ENCODE data around the gene PRICKLE2. TPM values are rescaled to one million over a fixed set of nuclear protein-coding genes. Genes with fewer than 3 reads are reported as not detected.

The PRICKLE2 gene
- total and polyA plus RNA-seq, 10 of the 15 experiments (the other 5 are each of a cell fraction or from before 2014, with no cell fraction given), result 0.11 to 2.6 (median 0.69) TPM

DNA sequence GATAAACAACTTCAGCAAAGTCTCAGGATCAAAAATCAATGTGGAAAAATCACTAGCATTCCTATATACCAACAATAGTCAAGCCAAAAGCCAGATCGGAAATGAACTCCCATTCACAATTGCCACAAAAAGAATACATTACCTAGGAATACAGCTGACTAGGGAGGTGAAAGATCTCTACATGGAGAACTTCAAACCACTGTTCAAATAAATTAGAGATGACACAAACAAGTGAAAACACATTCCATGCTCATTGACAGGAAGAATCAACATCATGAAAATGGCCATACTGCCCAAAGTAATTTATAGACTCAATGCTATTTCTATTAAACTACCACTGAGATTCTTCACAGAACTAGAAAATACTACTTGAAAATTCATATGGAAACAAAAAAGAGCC, 107.8 kb downstream of the PRICKLE2 start (continued):
- TF ChIP-seq, protein P1, sequence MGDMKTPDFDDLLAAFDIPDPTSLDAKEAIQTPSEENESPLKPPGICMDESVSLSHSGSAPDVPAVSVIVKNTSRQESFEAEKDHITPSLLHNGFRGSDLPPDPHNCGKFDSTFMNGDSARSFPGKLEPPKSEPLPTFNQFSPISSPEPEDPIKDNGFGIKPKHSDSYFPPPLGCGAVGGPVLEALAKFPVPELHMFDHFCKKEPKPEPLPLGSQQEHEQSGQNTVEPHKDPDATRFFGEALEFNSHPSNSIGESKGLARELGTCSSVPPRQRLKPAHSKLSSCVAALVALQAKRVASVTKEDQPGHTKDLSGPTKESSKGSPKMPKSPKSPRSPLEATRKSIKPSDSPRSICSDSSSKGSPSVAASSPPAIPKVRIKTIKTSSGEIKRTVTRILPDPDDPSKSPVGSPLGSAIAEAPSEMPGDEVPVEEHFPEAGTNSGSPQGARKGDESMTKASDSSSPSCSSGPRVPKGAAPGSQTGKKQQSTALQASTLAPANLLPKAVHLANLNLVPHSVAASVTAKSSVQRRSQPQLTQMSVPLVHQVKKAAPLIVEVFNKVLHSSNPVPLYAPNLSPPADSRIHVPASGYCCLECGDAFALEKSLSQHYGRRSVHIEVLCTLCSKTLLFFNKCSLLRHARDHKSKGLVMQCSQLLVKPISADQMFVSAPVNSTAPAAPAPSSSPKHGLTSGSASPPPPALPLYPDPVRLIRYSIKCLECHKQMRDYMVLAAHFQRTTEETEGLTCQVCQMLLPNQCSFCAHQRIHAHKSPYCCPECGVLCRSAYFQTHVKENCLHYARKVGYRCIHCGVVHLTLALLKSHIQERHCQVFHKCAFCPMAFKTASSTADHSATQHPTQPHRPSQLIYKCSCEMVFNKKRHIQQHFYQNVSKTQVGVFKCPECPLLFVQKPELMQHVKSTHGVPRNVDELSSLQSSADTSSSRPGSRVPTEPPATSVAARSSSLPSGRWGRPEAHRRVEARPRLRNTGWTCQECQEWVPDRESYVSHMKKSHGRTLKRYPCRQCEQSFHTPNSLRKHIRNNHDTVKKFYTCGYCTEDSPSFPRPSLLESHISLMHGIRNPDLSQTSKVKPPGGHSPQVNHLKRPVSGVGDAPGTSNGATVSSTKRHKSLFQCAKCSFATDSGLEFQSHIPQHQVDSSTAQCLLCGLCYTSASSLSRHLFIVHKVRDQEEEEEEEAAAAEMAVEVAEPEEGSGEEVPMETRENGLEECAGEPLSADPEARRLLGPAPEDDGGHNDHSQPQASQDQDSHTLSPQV (IDR thresholded peaks at IDR 0.05), result no peak
- TF ChIP-seq RUNX3 (IDR thresholded peaks at IDR 0.05; ENCODE audit: low read length) (no peak), ZNF24 (IDR thresholded peaks at IDR 0.05) (no peak), POLR2AphosphoS2 (IDR thresholded peaks at IDR 0.05; ENCODE audit: low read depth, low read length) (no peak)
- TF ChIP-seq, protein P2, sequence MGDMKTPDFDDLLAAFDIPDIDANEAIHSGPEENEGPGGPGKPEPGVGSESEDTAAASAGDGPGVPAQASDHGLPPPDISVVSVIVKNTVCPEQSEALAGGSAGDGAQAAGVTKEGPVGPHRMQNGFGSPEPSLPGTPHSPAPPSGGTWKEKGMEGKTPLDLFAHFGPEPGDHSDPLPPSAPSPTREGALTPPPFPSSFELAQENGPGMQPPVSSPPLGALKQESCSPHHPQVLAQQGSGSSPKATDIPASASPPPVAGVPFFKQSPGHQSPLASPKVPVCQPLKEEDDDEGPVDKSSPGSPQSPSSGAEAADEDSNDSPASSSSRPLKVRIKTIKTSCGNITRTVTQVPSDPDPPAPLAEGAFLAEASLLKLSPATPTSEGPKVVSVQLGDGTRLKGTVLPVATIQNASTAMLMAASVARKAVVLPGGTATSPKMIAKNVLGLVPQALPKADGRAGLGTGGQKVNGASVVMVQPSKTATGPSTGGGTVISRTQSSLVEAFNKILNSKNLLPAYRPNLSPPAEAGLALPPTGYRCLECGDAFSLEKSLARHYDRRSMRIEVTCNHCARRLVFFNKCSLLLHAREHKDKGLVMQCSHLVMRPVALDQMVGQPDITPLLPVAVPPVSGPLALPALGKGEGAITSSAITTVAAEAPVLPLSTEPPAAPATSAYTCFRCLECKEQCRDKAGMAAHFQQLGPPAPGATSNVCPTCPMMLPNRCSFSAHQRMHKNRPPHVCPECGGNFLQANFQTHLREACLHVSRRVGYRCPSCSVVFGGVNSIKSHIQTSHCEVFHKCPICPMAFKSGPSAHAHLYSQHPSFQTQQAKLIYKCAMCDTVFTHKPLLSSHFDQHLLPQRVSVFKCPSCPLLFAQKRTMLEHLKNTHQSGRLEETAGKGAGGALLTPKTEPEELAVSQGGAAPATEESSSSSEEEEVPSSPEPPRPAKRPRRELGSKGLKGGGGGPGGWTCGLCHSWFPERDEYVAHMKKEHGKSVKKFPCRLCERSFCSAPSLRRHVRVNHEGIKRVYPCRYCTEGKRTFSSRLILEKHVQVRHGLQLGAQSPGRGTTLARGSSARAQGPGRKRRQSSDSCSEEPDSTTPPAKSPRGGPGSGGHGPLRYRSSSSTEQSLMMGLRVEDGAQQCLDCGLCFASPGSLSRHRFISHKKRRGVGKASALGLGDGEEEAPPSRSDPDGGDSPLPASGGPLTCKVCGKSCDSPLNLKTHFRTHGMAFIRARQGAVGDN (IDR thresholded peaks at IDR 0.05), result no peak

Measured in GM12878 (cell line).